ENCODE data around the gene CRELD2. TPM values are rescaled to one million over a fixed set of nuclear protein-coding genes. Genes with fewer than 3 reads are reported as not detected.

CRELD2 gene
- total and polyA plus RNA-seq, 2 of the 13 experiments (the other 11 are each of a cell fraction or from before 2014, with no cell fraction given), result 17.2 to 44.7 TPM

GRCh38 chr22:49962751-49963646, 44.6 kb downstream of the CRELD2 start (continued):
- TF ChIP-seq ZFP36L2 (CRISPR knock-in tag; IDR thresholded peaks at IDR 0.05) (no peak), ZNF333 (CRISPR knock-in tag; IDR thresholded peaks at IDR 0.05; ENCODE audit: borderline replicate concordance) (no peak), NFKBIZ (CRISPR knock-in tag; IDR thresholded peaks at IDR 0.05) (no peak), SNAI1 (CRISPR knock-in tag; IDR thresholded peaks at IDR 0.05; ENCODE audit: borderline replicate concordance) (no peak), CBX2 (IDR thresholded peaks at IDR 0.05; ENCODE audit: low read depth, low read length) (no peak), CBX2 (CRISPR knock-in tag; IDR thresholded peaks at IDR 0.05; ENCODE audit: low read depth) (no peak), ZNF234 (CRISPR knock-in tag; conservative IDR thresholded peaks at IDR 0.05) (no peak), PLSCR1 (CRISPR knock-in tag; IDR thresholded peaks at IDR 0.05; ENCODE audit: borderline replicate concordance) (no peak), MXD4 (CRISPR knock-in tag; IDR thresholded peaks at IDR 0.05) (no peak), ZFP36 (IDR thresholded peaks at IDR 0.05; ENCODE audit: borderline replicate concordance, low read depth, low read length, partially characterized antibody) (no peak), GABPB1 (CRISPR knock-in tag; IDR thresholded peaks at IDR 0.05) (no peak; the same call in 1 of the 2 replicates), HOXA7 (CRISPR knock-in tag; IDR thresholded peaks at IDR 0.05) (no peak), ESRRA (CRISPR knock-in tag; IDR thresholded peaks at IDR 0.05; ENCODE audit: low read depth) (peak; percentile 50; the same call in 1 of the 2 replicates), HMGA1 (CRISPR knock-in tag; conservative IDR thresholded peaks at IDR 0.05) (no peak), HNRNPH1 (optimal IDR thresholded peaks at IDR 0.05; ENCODE audit: low read depth, low read length) (no peak)
- TF ChIP-seq, protein P1, sequence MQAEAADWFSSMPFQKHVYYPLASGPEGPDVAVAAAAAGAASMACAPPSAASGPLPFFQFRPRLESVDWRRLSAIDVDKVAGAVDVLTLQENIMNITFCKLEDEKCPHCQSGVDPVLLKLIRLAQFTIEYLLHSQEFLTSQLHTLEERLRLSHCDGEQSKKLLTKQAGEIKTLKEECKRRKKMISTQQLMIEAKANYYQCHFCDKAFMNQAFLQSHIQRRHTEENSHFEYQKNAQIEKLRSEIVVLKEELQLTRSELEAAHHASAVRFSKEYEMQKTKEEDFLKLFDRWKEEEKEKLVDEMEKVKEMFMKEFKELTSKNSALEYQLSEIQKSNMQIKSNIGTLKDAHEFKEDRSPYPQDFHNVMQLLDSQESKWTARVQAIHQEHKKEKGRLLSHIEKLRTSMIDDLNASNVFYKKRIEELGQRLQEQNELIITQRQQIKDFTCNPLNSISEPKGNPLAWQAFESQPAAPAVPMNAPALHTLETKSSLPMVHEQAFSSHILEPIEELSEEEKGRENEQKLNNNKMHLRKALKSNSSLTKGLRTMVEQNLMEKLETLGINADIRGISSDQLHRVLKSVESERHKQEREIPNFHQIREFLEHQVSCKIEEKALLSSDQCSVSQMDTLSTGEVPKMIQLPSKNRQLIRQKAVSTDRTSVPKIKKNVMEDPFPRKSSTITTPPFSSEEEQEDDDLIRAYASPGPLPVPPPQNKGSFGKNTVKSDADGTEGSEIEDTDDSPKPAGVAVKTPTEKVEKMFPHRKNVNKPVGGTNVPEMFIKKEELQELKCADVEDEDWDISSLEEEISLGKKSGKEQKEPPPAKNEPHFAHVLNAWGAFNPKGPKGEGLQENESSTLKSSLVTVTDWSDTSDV (CRISPR knock-in tag; IDR thresholded peaks at IDR 0.05), result no peak; the same call in 1 of the 2 replicates
- TF ChIP-seq, protein P2, sequence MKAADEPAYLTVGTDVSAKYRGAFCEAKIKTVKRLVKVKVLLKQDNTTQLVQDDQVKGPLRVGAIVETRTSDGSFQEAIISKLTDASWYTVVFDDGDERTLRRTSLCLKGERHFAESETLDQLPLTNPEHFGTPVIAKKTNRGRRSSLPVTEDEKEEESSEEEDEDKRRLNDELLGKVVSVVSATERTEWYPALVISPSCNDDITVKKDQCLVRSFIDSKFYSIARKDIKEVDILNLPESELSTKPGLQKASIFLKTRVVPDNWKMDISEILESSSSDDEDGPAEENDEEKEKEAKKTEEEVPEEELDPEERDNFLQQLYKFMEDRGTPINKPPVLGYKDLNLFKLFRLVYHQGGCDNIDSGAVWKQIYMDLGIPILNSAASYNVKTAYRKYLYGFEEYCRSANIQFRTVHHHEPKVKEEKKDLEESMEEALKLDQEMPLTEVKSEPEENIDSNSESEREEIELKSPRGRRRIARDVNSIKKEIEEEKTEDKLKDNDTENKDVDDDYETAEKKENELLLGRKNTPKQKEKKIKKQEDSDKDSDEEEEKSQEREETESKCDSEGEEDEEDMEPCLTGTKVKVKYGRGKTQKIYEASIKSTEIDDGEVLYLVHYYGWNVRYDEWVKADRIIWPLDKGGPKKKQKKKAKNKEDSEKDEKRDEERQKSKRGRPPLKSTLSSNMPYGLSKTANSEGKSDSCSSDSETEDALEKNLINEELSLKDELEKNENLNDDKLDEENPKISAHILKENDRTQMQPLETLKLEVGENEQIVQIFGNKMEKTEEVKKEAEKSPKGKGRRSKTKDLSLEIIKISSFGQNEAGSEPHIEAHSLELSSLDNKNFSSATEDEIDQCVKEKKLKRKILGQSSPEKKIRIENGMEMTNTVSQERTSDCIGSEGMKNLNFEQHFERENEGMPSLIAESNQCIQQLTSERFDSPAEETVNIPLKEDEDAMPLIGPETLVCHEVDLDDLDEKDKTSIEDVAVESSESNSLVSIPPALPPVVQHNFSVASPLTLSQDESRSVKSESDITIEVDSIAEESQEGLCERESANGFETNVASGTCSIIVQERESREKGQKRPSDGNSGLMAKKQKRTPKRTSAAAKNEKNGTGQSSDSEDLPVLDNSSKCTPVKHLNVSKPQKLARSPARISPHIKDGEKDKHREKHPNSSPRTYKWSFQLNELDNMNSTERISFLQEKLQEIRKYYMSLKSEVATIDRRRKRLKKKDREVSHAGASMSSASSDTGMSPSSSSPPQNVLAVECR (CRISPR knock-in tag; IDR thresholded peaks at IDR 0.05; ENCODE audit: borderline replicate concordance), result 0 out of 2 replicates have a peak, but pooled peaks have one; percentile 2
- TF ChIP-seq, protein P3, sequence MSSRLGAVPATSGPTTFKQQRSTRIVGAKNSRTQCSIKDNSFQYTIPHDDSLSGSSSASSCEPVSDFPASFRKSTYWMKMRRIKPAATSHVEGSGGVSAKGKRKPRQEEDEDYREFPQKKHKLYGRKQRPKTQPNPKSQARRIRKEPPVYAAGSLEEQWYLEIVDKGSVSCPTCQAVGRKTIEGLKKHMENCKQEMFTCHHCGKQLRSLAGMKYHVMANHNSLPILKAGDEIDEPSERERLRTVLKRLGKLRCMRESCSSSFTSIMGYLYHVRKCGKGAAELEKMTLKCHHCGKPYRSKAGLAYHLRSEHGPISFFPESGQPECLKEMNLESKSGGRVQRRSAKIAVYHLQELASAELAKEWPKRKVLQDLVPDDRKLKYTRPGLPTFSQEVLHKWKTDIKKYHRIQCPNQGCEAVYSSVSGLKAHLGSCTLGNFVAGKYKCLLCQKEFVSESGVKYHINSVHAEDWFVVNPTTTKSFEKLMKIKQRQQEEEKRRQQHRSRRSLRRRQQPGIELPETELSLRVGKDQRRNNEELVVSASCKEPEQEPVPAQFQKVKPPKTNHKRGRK (CRISPR knock-in tag; IDR thresholded peaks at IDR 0.05), result no peak

Data from HepG2 (cell line).